SU-DHL-6 (cell line): ENCODE results near the gene ZNF586.
"Not testable (repeated sequence)": the region's sequence is repeated elsewhere in the genome, so short reads cannot be mapped to it uniquely, and the experiment has no call there.

Experiments used
- CTCF ChIP-seq: fragments of 200-600 bp; sonication (generic); IDR thresholded peaks from one replicate; pipeline ENCODE4 v1.5.1; 2017; ENCODE audit warnings: antibody characterized with exemption, mild to moderate bottlenecking, low read length, moderate library complexity; ENCODE audit not compliant: insufficient read depth, poor library complexity, severe bottlenecking
- EZH2phosphoT487 ChIP-seq: fragments of 200-600 bp; sonication (generic), shearing (Covaris generic); conservative IDR thresholded peaks from 2 replicates; pipeline ENCODE4 v1.6.1; 2018; ENCODE audit warnings: mild to moderate bottlenecking, antibody characterized with exemption, low read length, moderate library complexity, mixed read lengths

- not testable (repeated sequence) for TF ChIP-seq CTCF, EZH2phosphoT487
Observed at GRCh38 chr19:57738770-57739169, 30.7 kb upstream of the ZNF586 start.
